CD14-positive monocyte (primary cell): Measurements from ENCODE around the gene DCAF4. TPM values are rescaled to one million over a fixed set of nuclear protein-coding genes. Genes with fewer than 3 reads are reported as not detected.

Experiments
- DNase-seq, 3 donors: peaks; one replicate each; pipeline ENCODE4 v3.0.0-alpha.2; 2011 to 2022
- H2AFZ ChIP-seq: 2 replicates; pipeline ENCODE4 v1.6.0; 2012; ENCODE audit warnings: mild to moderate bottlenecking, low read depth, low read length, inconsistent platforms; ENCODE audit not compliant: insufficient read depth, poor library complexity, severe bottlenecking
- H3K27ac ChIP-seq, 2 donors: 1 replicate in 1 of 2; 2 replicates in 1 of 2; pipeline ENCODE4 v1.5.1; 2012 to 2013; ENCODE audit warnings: low read length in 2 of 2, control low read depth in 1 of 2, inconsistent platforms in 1 of 2, low read depth in 1 of 2, mild to moderate bottlenecking in 1 of 2
- H3K27me3 ChIP-seq, 2 donors: one replicate each; pipeline versions ENCODE4 v1.6.0 to v1.6.1; 2011 to 2013; ENCODE audit warnings: low read length in 2 of 2; ENCODE audit not compliant: control insufficient read depth in 2 of 2, insufficient read depth in 2 of 2
- H3K36me3 ChIP-seq, 2 donors: replicated peaks in 1 of 2; 1 replicate in 1 of 2; 2 replicates in 1 of 2; pipeline versions ENCODE4 v1.5.1 to v1.6.1; 2012 to 2013; ENCODE audit warnings: low read length in 2 of 2, control low read depth in 1 of 2, inconsistent platforms in 1 of 2, mild to moderate bottlenecking in 1 of 2; ENCODE audit not compliant: insufficient read depth in 2 of 2, control insufficient read depth in 1 of 2
- H3K4me1 ChIP-seq, 2 donors: 1 replicate in 1 of 2; 2 replicates in 1 of 2; pipeline versions ENCODE4 v1.5.1 to v1.6.1; 2012 to 2013; ENCODE audit warnings: low read length in 2 of 2, control low read depth in 1 of 2, inconsistent platforms in 1 of 2, mild to moderate bottlenecking in 1 of 2, moderate library complexity in 1 of 2; ENCODE audit not compliant: insufficient read depth in 2 of 2, control insufficient read depth in 1 of 2
- H3K4me2 ChIP-seq: replicated peaks from 2 replicates; pipeline ENCODE3; 2012; ENCODE audit warnings: low read length, moderate library complexity, mild to moderate bottlenecking; ENCODE audit not compliant: poor library complexity, severe bottlenecking; ENCODE audit errors: extremely low read depth
- H3K4me3 ChIP-seq, 3 experiments: fragments of 200-600 bp in 1 of 3; sonication (generic) in 1 of 3; replicated peaks in 1 of 3; 1 replicate in 2 of 3; 2 replicates in 1 of 3; pipeline ENCODE4 v1.5.1; 2011 to 2013; ENCODE audit warnings: low read length in 3 of 3, mild to moderate bottlenecking in 3 of 3, control low read depth in 2 of 3, low read depth in 2 of 3, inconsistent platforms in 1 of 3, moderate library complexity in 1 of 3
- H3K79me2 ChIP-seq: 2 replicates; pipeline ENCODE4 v1.6.0; 2012; ENCODE audit warnings: mild to moderate bottlenecking, control low read depth, inconsistent platforms, low read length, moderate library complexity; ENCODE audit not compliant: insufficient read depth
- H3K9ac ChIP-seq: 2 replicates; pipeline ENCODE4 v1.6.0; 2017; ENCODE audit warnings: low read length, mild to moderate bottlenecking; ENCODE audit not compliant: insufficient read depth, poor library complexity, severe bottlenecking
- H3K9me3 ChIP-seq, 2 donors: replicated peaks in 1 of 2; 1 replicate in 1 of 2; 2 replicates in 1 of 2; pipeline versions ENCODE4 v1.5.1 to v1.6.1; 2012 to 2013; ENCODE audit warnings: low read length in 2 of 2, control low read depth in 1 of 2; ENCODE audit not compliant: control insufficient read depth in 1 of 2, insufficient read depth in 1 of 2
- H4K20me1 ChIP-seq: 2 replicates; pipeline ENCODE4 v1.6.0; 2012; ENCODE audit warnings: mild to moderate bottlenecking, low read length, control low read depth, moderate library complexity; ENCODE audit not compliant: insufficient read depth
- H3K27ac Mint-ChIP-seq, 7 donors: one replicate each; pipeline ENCODE4 v1.8.0; 2020; ENCODE audit warnings: mild to moderate bottlenecking in 7 of 7, mixed read lengths in 7 of 7, moderate library complexity in 6 of 7, inconsistent platforms in 2 of 7
- H3K27me3 Mint-ChIP-seq, 3 donors: one replicate each; pipeline ENCODE4 v1.8.0; 2021 to 2022; ENCODE audit warnings: low read depth in 3 of 3, mild to moderate bottlenecking in 3 of 3, mixed read lengths in 3 of 3, moderate library complexity in 3 of 3, inconsistent platforms in 1 of 3
- H3K36me3 Mint-ChIP-seq, 2 donors: one replicate each; pipeline ENCODE4 v1.8.0; 2020; ENCODE audit warnings: mixed read lengths in 2 of 2, inconsistent platforms in 1 of 2, mild to moderate bottlenecking in 1 of 2
- H3K4me1 Mint-ChIP-seq: one replicate; pipeline ENCODE4 v1.8.0; 2020; ENCODE audit warnings: mild to moderate bottlenecking, mixed read lengths
- H3K4me3 Mint-ChIP-seq, 2 donors: one replicate each; pipeline ENCODE4 v1.8.0; 2020; ENCODE audit warnings: mild to moderate bottlenecking in 2 of 2, mixed read lengths in 2 of 2, moderate library complexity in 1 of 2
- H3K9me3 Mint-ChIP-seq, 7 donors: one replicate each; pipeline ENCODE4 v1.8.0; 2020 to 2022; ENCODE audit warnings: mixed read lengths in 7 of 7, mild to moderate bottlenecking in 6 of 7, moderate library complexity in 6 of 7, inconsistent platforms in 2 of 7
- WGBS: methylation state at CpG from one replicate; pipeline ENCODE4 v1.1.5; 2013; ENCODE audit warnings: missing lambda C conversion rate; ENCODE audit not compliant: insufficient coverage; 5-methylcytosine and 5-hydroxymethylcytosine counted together
- intact Hi-C, 2 donors: fragments of 100-400 bp; cut with micrococcal nuclease; formaldehyde crosslinking; loops; one replicate each; pipeline versions ENCODE4 v1.15.0 to v1.15.1; 2023
- polyA plus RNA-seq, 3 donors: library from polyadenylated mRNA; depleted of rRNA in 1 of 3; unstranded in 2 of 3; stranded (reverse) in 1 of 3; fragments of 300-500 nt in 2 of 3; fragments of >200 nt in 1 of 3; fragmentation: Illumina TruSeq in 2 of 3; gene quantifications; 1 replicate in 2 of 3; 2 replicates in 1 of 3; pipeline ENCODE4 v1.2.3, GENCODE V29; 2012 to 2021
- TF ChIP-seq, protein P1 (sequence below): fragments of 200-600 bp; IDR thresholded peaks from one replicate; pipeline ENCODE4 v1.8.0; 2022; ENCODE audit warnings: antibody characterized with exemption, mild to moderate bottlenecking

The DCAF4 gene
- polyA plus RNA-seq, 3 donors: 1.1 to 7.2 (median 2.3) TPM

DNA sequence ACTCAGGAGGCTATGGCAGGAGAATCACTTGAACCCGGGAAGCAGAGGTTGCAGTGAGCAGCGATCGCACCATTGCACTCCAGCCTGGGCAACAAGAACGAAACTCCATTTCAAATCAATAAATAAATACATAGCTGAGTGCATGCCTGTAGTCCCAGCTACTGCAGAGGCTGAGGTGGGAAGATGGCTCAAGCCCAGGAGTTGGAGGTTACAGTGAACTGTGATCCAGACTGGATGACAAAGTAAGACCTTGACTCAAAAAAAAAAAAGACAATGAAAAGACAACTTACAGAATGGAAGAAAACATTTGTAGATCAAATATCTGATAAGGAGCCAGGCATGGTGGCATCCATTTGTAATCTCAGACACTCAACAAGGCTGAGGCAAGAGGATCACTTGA, 73.1 kb downstream of the DCAF4 start:
- TF ChIP-seq, protein P1, sequence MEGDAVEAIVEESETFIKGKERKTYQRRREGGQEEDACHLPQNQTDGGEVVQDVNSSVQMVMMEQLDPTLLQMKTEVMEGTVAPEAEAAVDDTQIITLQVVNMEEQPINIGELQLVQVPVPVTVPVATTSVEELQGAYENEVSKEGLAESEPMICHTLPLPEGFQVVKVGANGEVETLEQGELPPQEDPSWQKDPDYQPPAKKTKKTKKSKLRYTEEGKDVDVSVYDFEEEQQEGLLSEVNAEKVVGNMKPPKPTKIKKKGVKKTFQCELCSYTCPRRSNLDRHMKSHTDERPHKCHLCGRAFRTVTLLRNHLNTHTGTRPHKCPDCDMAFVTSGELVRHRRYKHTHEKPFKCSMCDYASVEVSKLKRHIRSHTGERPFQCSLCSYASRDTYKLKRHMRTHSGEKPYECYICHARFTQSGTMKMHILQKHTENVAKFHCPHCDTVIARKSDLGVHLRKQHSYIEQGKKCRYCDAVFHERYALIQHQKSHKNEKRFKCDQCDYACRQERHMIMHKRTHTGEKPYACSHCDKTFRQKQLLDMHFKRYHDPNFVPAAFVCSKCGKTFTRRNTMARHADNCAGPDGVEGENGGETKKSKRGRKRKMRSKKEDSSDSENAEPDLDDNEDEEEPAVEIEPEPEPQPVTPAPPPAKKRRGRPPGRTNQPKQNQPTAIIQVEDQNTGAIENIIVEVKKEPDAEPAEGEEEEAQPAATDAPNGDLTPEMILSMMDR: no peak
- Histone ChIP-seq H3K27ac (no peak overlapping the region), H3K4me1 (no peaks in the 10 kb centered on the region), H3K9ac (no peak overlapping the region), H3K4me2 (no peak overlapping the region), H2AFZ (no peak overlapping the region), H3K9me3 (no peaks in the 10 kb centered on the region), H3K36me3 (peaks cover 54 to 78% of the 10 kb centered on the region in 2 donors), H3K79me2 (peaks cover 14% of the 10 kb centered on the region), H3K4me3 (no peak overlapping the region), H3K27me3 (no peaks in the 10 kb centered on the region), H4K20me1 (peaks cover 63% of the 10 kb centered on the region)
- peak overlapping the region in 1 of 7 donors; percentile 71 for H3K27ac Mint-ChIP-seq
- H3K4me1 Mint-ChIP-seq: no peaks in the 10 kb centered on the region
- no peak for DNase-seq
- intact Hi-C loops: no loop called here
- H3K27me3 Mint-ChIP-seq: no peaks in the 10 kb centered on the region
- no CpG with 5 or more reads among the region's 4 CpGs for WGBS
- no peak overlapping the region for H3K4me3 Mint-ChIP-seq
- H3K36me3 Mint-ChIP-seq: peaks cover 60 to 83% of the 10 kb centered on the region in 2 donors
- no peaks in the 10 kb centered on the region for H3K9me3 Mint-ChIP-seq

DNA sequence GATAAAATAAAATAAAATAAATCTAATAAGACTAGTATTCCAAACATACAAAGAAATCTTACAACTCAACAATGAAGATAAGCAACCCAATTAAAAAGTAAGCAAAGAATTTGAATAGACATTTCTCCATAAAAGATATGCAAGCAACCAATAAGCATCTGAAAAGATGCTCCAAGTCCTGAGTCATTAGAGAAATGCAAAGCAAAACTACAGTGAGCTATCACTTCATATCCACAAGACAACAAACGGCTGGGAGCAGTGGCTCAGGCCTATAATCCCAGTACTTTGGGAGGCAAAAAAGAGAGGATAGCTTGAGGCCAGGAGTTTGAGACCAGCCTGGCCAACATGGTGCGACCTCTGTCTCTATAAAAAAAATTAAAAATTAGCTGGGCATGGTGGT, 73.8 kb downstream of the DCAF4 start:
- no peaks in the 10 kb centered on the region for H3K9me3 ChIP-seq
- H3K36me3 ChIP-seq: peaks cover 49 to 84% of the 10 kb centered on the region in 2 donors
- no peak overlapping the region for H3K9ac ChIP-seq
- no CpG with 5 or more reads among the region's 2 CpGs for WGBS
- Mint-ChIP-seq H3K4me1 (no peaks in the 10 kb centered on the region), H3K27me3 (no peaks in the 10 kb centered on the region), H3K36me3 (peaks cover 59 to 83% of the 10 kb centered on the region in 2 donors), H3K9me3 (no peaks in the 10 kb centered on the region), H3K27ac (peak overlapping the region in 1 of 7 donors; percentile 10), H3K4me3 (no peak overlapping the region)
- H3K4me3 ChIP-seq: no peak overlapping the region
- H3K4me2 ChIP-seq: no peak overlapping the region
- peaks cover 69% of the 10 kb centered on the region for H4K20me1 ChIP-seq
- TF ChIP-seq, protein P1: no peak
- no peak for DNase-seq
- intact Hi-C loops: no loop called here
- no peaks in the 10 kb centered on the region for H3K27me3 ChIP-seq
- H3K27ac ChIP-seq: no peak overlapping the region
- H3K4me1 ChIP-seq: no peaks in the 10 kb centered on the region
- peaks cover 20% of the 10 kb centered on the region for H3K79me2 ChIP-seq
- no peak overlapping the region for H2AFZ ChIP-seq
